Umbilical cord (tissue), 2 donors: ENCODE results near the gene ITPRID1. TPM values are rescaled to one million over a fixed set of nuclear protein-coding genes. Genes with fewer than 3 reads are reported as not detected.

ENCODE experiments used
- DNase-seq: peaks from one replicate; pipeline ENCODE4 v3.0.0-alpha.2; 2015; ENCODE audit warnings: low spot score
- total RNA-seq: library from RNA; depleted of rRNA; stranded (reverse); fragments of >200 nt; gene quantifications from one replicate; pipeline ENCODE4 v1.2.3, GENCODE V29; 2014; ENCODE audit warnings: low replicate concordance; ENCODE audit not compliant: insufficient read depth

ITPRID1 gene
- total RNA-seq, 1 donor from 2014 or later, result 25.0 TPM

- DNase-seq, result no peak
Measured at GRCh38 chr7:31692871-31693270, 179.0 kb downstream of the ITPRID1 start.

- no peak for DNase-seq
Measured at GRCh38 chr7:31695859-31696614, 182.1 kb downstream of the ITPRID1 start.

DNA sequence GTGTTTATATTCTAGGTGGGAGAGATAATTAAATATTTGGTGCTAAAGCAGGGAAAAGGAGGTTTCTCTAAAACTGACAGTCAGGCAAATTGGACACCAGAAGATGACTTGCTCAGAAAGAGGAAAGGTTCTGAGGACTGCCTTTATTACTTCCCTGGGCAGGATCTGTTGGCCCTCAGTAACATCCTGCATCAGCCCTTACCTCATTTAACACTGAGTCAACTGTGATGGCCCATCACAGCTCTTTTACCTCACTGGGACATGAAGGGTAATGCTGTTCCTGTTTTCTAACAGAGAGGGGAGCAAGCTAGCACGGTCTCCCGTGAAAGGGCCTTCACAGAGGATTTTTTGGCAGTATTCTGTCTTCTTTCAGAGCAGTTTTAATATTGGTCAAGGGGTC, 185.2 kb downstream of the ITPRID1 start:
- no peak for DNase-seq

DNA sequence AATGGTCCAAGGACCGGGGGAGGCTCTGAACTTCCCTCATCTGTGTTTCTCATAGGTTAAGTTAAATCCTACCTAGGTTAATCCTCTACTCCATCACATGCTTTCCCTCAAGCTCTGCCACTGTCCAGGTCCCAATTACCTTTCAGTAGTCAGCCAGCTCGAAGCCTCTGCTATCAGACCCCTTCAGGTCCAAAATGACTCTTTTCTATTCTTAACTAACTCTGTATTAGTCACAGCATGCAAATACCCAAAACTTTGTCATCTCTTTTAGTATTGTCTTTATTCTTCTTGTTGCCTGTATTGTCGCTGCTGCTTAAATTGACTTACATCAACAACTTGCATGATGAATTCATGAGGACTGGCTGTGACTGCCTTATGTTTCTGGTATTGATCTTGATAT, 188.5 kb downstream of the ITPRID1 start:
- no peak for DNase-seq

GRCh38 chr7:31705377-31705776, 191.5 kb downstream of the ITPRID1 start:
- DNase-seq, result no peak

DNA sequence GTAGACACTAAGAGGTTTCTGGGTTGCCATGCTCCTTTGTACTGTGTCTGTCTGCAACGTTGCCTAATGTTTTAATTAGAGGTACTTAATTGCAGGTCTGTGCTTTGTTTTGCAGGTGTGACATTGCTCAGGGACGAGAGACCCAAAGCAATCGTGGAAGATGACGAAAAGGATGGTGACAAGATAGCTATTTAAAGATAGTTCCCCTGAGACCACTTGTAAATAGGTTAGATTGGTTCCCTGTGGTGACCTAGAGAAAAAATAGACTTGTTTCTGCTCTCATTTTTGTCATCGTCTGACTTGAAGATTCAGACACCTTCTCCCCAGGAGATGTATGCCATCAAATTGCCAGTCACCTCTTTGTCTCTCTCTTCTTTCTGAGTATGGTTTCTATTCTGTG, 193.2 kb downstream of the ITPRID1 start:
- DNase-seq, result no peak

Other genes with a start within 250 kb of the ITPRID1 start
- 0.96 TPM for gene NEUROD6, start 173.4 kb upstream of the ITPRID1 start, total RNA-seq
- gene PPP1R17, start 173.1 kb downstream of the ITPRID1 start, total RNA-seq, result 0.96 TPM